AG04450 (cell line): Measurements from ENCODE around the gene GLI1. TPM values are rescaled to one million over a fixed set of nuclear protein-coding genes. Genes with fewer than 3 reads are reported as not detected.

Source experiments
- CTCF ChIA-PET: fragments of 300-600, 350-600 bp; formaldehyde crosslinking; extraction: SDS; loops from one replicate; lab custom pipeline; 2022; ENCODE audit warnings: antibody characterized with exemption, inconsistent platforms; lab: Charles Lee
- POLR2A ChIA-PET: fragments of 350-600 bp; formaldehyde crosslinking; extraction: SDS; loops from one replicate; lab custom pipeline; 2021; ENCODE audit warnings: antibody characterized with exemption, inconsistent platforms; lab: Yijun Ruan, JAX
- DNase-seq: peaks from one replicate; pipeline ENCODE4 v3.0.0-alpha.2; 2011; ENCODE audit warnings: low read depth, low spot score
- H3K27ac ChIP-seq: one replicate; pipeline ENCODE4 v1.5.1; 2012; ENCODE audit warnings: low read depth, low read length, control low read depth
- H3K27me3 ChIP-seq: one replicate; pipeline ENCODE4 v1.6.0; 2012; ENCODE audit warnings: low read length; ENCODE audit not compliant: control insufficient read depth, insufficient read depth
- H3K4me3 ChIP-seq: 2 replicates; pipeline ENCODE4 v1.5.1; 2011; ENCODE audit warnings: mild to moderate bottlenecking, low read depth, low read length, control low read depth
- H3K9me3 ChIP-seq: 2 replicates; pipeline ENCODE4 v1.5.1; 2012; ENCODE audit warnings: low read length; ENCODE audit not compliant: control insufficient read depth, insufficient read depth
- polyA plus RNA-seq: library from polyadenylated mRNA; depleted of rRNA; stranded (reverse); fragments of >200 nt; gene quantifications from 2 replicates; pipeline ENCODE4 v1.2.3, GENCODE V29; 2011
- TF ChIP-seq, protein P1 (sequence below): IDR thresholded peaks from 2 replicates; pipeline ENCODE4 v1.5.1; 2011; ENCODE audit warnings: low read depth, low read length, control low read depth, inconsistent platforms

The GLI1 gene
- polyA plus RNA-seq, 1 experiment, result 8.3 TPM

DNA sequence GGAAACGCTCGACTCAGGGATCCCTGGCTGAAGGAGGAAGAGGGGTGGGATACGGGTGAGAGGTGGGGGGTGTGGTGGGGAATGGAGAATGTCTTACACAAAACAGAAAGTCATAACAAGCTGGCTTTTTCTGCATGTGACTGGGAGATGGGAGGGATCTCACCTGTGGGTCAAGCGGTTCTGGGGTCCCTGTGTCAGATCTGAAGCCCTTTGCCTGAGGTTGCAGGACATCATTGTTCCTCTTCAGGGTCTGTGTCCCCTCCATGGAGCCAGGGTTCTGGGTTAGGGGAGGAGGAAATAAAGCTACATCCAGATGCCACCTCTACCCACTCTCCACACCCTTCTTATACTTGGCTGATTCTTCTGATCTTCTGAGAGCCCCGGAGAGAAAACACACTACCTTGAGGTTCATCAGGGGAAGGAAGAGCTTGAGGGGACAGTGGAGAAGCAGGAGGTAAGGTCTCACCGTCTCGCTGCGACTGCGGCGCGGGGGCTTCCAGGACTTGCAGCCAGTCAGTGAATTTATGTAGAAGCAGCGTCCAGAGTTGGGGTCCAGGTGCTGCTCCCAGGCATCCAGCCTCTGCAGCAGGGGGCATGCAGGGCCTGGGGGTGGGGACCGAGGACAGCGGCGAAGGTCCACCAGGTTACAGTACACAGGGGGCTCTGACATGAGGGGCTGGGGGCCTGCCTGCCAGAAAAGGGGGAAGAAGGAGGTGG, 17.6 kb downstream of the GLI1 start:
- TF ChIP-seq, protein P1, sequence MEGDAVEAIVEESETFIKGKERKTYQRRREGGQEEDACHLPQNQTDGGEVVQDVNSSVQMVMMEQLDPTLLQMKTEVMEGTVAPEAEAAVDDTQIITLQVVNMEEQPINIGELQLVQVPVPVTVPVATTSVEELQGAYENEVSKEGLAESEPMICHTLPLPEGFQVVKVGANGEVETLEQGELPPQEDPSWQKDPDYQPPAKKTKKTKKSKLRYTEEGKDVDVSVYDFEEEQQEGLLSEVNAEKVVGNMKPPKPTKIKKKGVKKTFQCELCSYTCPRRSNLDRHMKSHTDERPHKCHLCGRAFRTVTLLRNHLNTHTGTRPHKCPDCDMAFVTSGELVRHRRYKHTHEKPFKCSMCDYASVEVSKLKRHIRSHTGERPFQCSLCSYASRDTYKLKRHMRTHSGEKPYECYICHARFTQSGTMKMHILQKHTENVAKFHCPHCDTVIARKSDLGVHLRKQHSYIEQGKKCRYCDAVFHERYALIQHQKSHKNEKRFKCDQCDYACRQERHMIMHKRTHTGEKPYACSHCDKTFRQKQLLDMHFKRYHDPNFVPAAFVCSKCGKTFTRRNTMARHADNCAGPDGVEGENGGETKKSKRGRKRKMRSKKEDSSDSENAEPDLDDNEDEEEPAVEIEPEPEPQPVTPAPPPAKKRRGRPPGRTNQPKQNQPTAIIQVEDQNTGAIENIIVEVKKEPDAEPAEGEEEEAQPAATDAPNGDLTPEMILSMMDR, result no peak
- ChIA-PET CTCF (interaction anchor here (0.9 to 1.3 kb wide), 2 partner anchors 15 to 18 kb away, joined by 3 to 5 read pairs; partner anchors contain the start of gene GLI1), POLR2A (no interaction called here)
- no peak for DNase-seq
- no peak overlapping the region for H3K27ac ChIP-seq
- H3K9me3 ChIP-seq, result no peaks in the 10 kb centered on the region; the same call in 1 of the 2 replicates
- peaks cover 43% of the 10 kb centered on the region for H3K27me3 ChIP-seq
- H3K4me3 ChIP-seq, result no peak overlapping the region

- CTCF ChIA-PET, result interaction anchor here (0.9 to 1.3 kb wide), 2 partner anchors 16 to 19 kb away, joined by 3 to 5 read pairs; partner anchors contain the start of gene GLI1
- no peak overlapping the region for H3K27ac ChIP-seq
- TF ChIP-seq, protein P1, result no peak
- DNase-seq, result no peak
- H3K27me3 ChIP-seq, result peaks cover 42% of the 10 kb centered on the region
- POLR2A ChIA-PET, result no interaction called here
- H3K9me3 ChIP-seq, result no peaks in the 10 kb centered on the region; the same call in 1 of the 2 replicates
- H3K4me3 ChIP-seq, result no peak overlapping the region
These were observed 18.4 kb downstream of the GLI1 start for GRCh38 chr12:57477710-57478681.

GRCh38 chr12:57479043-57479375, 19.4 kb downstream of the GLI1 start:
- ChIA-PET CTCF (no interaction called here), POLR2A (no interaction called here)
- no peaks in the 10 kb centered on the region; the same call in 1 of the 2 replicates for H3K9me3 ChIP-seq
- no peak for DNase-seq
- H3K27me3 ChIP-seq, result peaks cover 33% of the 10 kb centered on the region
- no peak overlapping the region for H3K4me3 ChIP-seq
- TF ChIP-seq, protein P1, result no peak
- H3K27ac ChIP-seq, result no peak overlapping the region

DNA sequence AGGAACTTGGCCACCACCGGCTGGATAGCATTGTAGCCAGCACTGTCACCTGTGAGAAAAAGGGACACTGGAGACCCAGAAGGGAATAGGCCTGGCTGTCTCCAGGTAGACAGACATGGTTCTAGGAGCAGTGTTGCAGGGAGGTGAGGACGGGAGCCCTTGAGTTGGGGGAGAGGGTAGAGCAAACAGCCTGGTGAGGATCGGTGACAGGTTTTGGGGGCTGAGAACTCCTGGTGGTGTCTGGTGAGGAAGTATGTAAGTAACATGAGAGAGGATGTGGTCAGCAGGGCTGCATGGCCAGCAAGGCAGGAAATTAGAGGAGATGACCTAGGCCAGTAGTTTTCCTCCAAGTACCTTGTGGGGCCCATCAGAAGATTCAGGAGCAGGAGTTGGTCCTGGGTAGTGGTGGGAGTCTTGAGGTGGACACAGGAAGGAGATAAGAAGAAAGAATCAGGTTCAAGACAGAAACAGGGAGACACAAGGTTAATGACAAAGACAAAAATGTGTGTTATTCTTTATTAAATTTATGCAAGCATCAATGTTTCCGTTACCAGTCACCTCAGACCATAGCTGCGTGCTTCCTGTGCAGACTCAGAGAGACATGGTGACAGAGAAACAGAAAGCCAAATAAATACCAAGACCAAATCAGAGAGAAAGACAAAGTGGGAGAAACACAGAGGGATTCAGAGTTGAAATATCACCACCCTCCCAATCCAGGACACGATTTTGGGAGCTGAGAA, 20.0 kb downstream of the GLI1 start, which contains the start of gene ARHGAP9:
Gene ARHGAP9 (minus strand): TSS at position 491 of the 740 bp plus-strand sequence. CDS start 460 bp downstream, at position 31.
- Histone ChIP-seq H3K27me3 (peaks cover 28% of the 10 kb centered on the region), H3K9me3 (no peaks in the 10 kb centered on the region; the same call in 1 of the 2 replicates), H3K4me3 (no peak within 1 kb of the TSS), H3K27ac (no peak within 1 kb of the TSS)
- CTCF ChIA-PET, result interaction anchor here (1.0 to 1.3 kb wide), 2 partner anchors 16 to 21 kb away, joined by 3 to 7 read pairs; partner anchors contain the start of gene GLI1
- no peak for DNase-seq
- POLR2A ChIA-PET, result no interaction called here
- TF ChIP-seq, protein P1, result no peak
